OCI-LY1 (cell line): ENCODE measurements around the gene MITD1.
A peak's percentile ranks its signal among the peaks of the same experiment; 100 is the strongest.

ENCODE experiments used
- H2AFZ ChIP-seq: fragments of 200-600 bp; sonication (generic), shearing (Covaris generic); 2 replicates; pipeline ENCODE4 v1.6.0; 2014; ENCODE audit warnings: antibody characterized with exemption, mild to moderate bottlenecking, low read length
- H3F3A ChIP-seq: fragments of 200-600 bp; sonication (generic), shearing (Covaris generic); 2 replicates; pipeline ENCODE4 v1.6.0; 2014; ENCODE audit warnings: mild to moderate bottlenecking, antibody characterized with exemption, low read length, moderate library complexity; ENCODE audit not compliant: insufficient read depth
- H3K27ac ChIP-seq: fragments of 200-600 bp; sonication (generic); 2 replicates; pipeline ENCODE4 v1.5.1; 2014; ENCODE audit warnings: low read length, mixed run types, mild to moderate bottlenecking, low read depth; ENCODE audit not compliant: poor library complexity, severe bottlenecking
- H3K27me3 ChIP-seq: fragments of 200-600 bp; sonication (generic); 2 replicates; pipeline ENCODE4 v1.6.0; 2014; ENCODE audit warnings: antibody characterized with exemption, mild to moderate bottlenecking, low read length, moderate library complexity; ENCODE audit not compliant: insufficient read depth
- H3K36me3 ChIP-seq: fragments of 200-600 bp; sonication (generic); 2 replicates; pipeline ENCODE4 v1.6.1; 2014; ENCODE audit warnings: mild to moderate bottlenecking, antibody characterized with exemption, low read length, moderate library complexity, mixed read lengths; ENCODE audit not compliant: insufficient read depth
- H3K4me1 ChIP-seq: fragments of 200-600 bp; sonication (generic); 2 replicates; pipeline ENCODE4 v1.5.1; 2014; ENCODE audit warnings: mild to moderate bottlenecking, low read length, moderate library complexity; ENCODE audit not compliant: insufficient read depth, severe bottlenecking
- H3K4me2 ChIP-seq: fragments of 200-600 bp; sonication (generic), shearing (Covaris generic); 2 replicates; pipeline ENCODE4 v1.6.1; 2014; ENCODE audit warnings: low read length
- H3K4me3 ChIP-seq: fragments of 200-600 bp; sonication (generic); 2 replicates; pipeline ENCODE4 v1.5.1; 2014; ENCODE audit warnings: low read length, low read depth, mild to moderate bottlenecking, mixed read lengths; ENCODE audit not compliant: poor library complexity, severe bottlenecking
- H3K79me2 ChIP-seq: fragments of 200-600 bp; shearing (Covaris generic); 2 replicates; pipeline ENCODE4 v1.6.1; 2016; ENCODE audit warnings: mixed run types, low read length, mixed read lengths; ENCODE audit not compliant: insufficient read depth
- H3K9ac ChIP-seq: fragments of 200-600 bp; sonication (generic), shearing (Covaris generic); 2 replicates; pipeline ENCODE4 v1.6.1; 2014; ENCODE audit warnings: mild to moderate bottlenecking, low read length, mixed read lengths
- H3K9me2 ChIP-seq: fragments of 200-600 bp; sonication (generic), shearing (Covaris generic); 2 replicates; pipeline ENCODE4 v1.6.1; 2014; ENCODE audit warnings: low read depth, mild to moderate bottlenecking, low read length, mixed read lengths
- H3K9me3 ChIP-seq: fragments of 200-600 bp; shearing (Covaris generic); 2 replicates; pipeline ENCODE4 v1.6.1; 2014; ENCODE audit warnings: low read length, mixed read lengths
- H4K20me1 ChIP-seq: fragments of 200-600 bp; sonication (generic), shearing (Covaris generic); 2 replicates; pipeline ENCODE4 v1.6.0; 2016; ENCODE audit warnings: mild to moderate bottlenecking, low read length; ENCODE audit not compliant: insufficient read depth
- EZH2 ChIP-seq: fragments of 200-600 bp; sonication (generic), shearing (Covaris generic); IDR thresholded peaks from 2 replicates; pipeline ENCODE4 v1.8.0; 2017; ENCODE audit warnings: borderline replicate concordance, mixed run types, mild to moderate bottlenecking, antibody characterized with exemption, low read length, moderate library complexity, mixed read lengths
- TF ChIP-seq, protein P1 (sequence below): fragments of 200-600 bp; sonication (generic), shearing (Covaris generic); IDR thresholded peaks from 2 replicates; pipeline ENCODE4 v1.5.1; 2017; ENCODE audit warnings: mild to moderate bottlenecking, antibody characterized with exemption, low read length, moderate library complexity, mixed read lengths

MITD1 gene

DNA sequence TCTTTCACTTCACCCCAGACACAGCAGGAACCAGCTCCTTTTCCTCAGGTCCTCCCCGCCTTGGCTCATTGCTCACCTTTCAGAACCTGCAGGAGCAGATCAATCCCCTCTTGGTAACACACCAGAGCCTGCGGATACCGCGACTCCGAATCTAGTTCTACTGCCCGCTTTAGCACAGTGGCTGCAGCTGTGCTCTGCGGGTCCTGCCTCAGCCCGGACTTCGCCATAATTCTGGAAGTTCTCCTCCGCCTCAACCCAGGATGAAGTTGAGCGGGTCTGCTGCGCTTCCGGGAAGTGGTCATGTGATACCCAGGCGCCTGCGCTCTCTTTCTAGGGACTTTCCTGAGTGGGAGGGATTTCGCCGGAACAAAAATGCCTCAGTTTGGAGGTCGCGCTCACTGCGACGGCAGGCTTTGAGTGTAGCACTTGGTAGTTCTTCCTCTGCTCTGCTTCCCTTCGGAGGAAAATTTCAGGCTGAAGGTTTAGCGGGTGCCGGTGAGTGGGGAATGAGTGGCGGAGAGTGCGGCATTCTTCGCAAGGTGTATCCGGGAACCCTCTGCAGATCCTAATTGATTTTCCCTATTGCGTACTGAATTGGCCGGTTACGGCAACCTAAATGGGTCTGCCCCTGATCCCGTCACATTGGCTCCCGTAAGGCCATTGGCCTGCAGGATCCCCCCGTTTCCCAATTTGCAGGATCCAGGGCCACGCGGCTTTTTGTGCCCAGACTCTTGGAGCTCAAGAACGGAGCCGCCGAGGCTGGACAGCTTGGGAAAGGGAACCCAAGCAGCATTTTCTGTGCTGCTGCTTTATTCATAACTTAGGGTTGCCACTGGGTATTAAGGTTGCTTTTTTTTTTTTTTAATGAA lies at the start of gene MITD1, which contains the start of gene MRPL30:
Gene MITD1 (minus strand): TSS at position 304 of the 869 bp plus-strand sequence. CDS start 77 bp downstream, at position 227.
Gene MRPL30 (plus strand): TSS at position 430 of the 869 bp plus-strand sequence. CDS start 5,020 bp downstream, outside the sequence.
- TF ChIP-seq, protein P1, sequence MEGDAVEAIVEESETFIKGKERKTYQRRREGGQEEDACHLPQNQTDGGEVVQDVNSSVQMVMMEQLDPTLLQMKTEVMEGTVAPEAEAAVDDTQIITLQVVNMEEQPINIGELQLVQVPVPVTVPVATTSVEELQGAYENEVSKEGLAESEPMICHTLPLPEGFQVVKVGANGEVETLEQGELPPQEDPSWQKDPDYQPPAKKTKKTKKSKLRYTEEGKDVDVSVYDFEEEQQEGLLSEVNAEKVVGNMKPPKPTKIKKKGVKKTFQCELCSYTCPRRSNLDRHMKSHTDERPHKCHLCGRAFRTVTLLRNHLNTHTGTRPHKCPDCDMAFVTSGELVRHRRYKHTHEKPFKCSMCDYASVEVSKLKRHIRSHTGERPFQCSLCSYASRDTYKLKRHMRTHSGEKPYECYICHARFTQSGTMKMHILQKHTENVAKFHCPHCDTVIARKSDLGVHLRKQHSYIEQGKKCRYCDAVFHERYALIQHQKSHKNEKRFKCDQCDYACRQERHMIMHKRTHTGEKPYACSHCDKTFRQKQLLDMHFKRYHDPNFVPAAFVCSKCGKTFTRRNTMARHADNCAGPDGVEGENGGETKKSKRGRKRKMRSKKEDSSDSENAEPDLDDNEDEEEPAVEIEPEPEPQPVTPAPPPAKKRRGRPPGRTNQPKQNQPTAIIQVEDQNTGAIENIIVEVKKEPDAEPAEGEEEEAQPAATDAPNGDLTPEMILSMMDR = no peak
- no peak for TF ChIP-seq EZH2
- Histone ChIP-seq H3K4me1 (peaks cover 32% of the 10 kb centered on the region), H4K20me1 (no peaks in the 10 kb centered on the region; the same call in 1 of the 2 replicates), H3K4me2 (peak within 1 kb of the TSS; percentile 99), H3K9ac (peak within 1 kb of the TSS; percentile 98), H3K4me3 (peak within 1 kb of the TSS; percentile 99), H3F3A (no peaks in the 10 kb centered on the region), H3K27me3 (no peaks in the 10 kb centered on the region), H3K9me3 (no peaks in the 10 kb centered on the region), H2AFZ (peak within 1 kb of the TSS; percentile 55; the same call in 1 of the 2 replicates), H3K79me2 (peaks cover 53% of the 10 kb centered on the region), H3K9me2 (no peaks in the 10 kb centered on the region), H3K27ac (peak within 1 kb of the TSS; percentile 51), H3K36me3 (0 out of 2 replicates have a peak, but pooled peaks cover 7% of the 10 kb centered on the region)

DNA sequence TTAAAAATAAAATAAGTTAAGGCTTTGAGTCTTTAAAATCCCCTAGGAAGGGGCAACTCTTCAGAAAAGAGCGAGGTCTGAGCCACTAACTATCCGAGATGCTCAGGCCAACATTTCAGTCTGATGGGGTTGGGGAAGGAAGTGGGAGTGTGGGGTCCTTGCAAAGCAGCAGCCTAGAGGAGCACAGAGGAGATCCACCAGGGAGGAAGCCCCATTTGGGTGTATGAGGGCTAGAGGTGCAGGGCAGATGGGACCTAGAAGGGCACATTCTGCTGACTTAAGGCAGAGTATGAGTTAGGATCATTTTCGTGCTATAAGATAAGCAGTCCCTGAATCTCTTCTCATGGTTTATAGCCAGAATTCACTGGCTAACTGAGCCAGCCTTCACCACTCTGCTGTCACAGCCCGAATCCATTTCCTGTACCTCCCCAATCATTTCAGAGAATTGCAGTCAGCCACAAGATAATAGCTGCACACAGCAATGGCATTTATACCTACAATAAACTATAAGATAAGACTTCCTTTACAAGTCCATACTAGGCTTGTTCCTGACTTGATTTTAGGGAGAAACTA lies 37.2 kb upstream of the MITD1 start:
- no peak overlapping the region for H3K9ac ChIP-seq
- H3K9me3 ChIP-seq = peaks cover 3% of the 10 kb centered on the region; the same call in 1 of the 2 replicates
- H3K27ac ChIP-seq = no peak overlapping the region
- no peak overlapping the region for H3K4me2 ChIP-seq
- H3K79me2 ChIP-seq = no peaks in the 10 kb centered on the region
- H3F3A ChIP-seq = no peaks in the 10 kb centered on the region
- H3K4me1 ChIP-seq = no peaks in the 10 kb centered on the region
- no peaks in the 10 kb centered on the region for H4K20me1 ChIP-seq
- TF ChIP-seq, protein P1 = no peak
- no peak for TF ChIP-seq EZH2
- H3K9me2 ChIP-seq = no peaks in the 10 kb centered on the region
- no peaks in the 10 kb centered on the region for H3K27me3 ChIP-seq
- H2AFZ ChIP-seq = no peak overlapping the region
- H3K36me3 ChIP-seq = no peaks in the 10 kb centered on the region
- no peak overlapping the region for H3K4me3 ChIP-seq

DNA sequence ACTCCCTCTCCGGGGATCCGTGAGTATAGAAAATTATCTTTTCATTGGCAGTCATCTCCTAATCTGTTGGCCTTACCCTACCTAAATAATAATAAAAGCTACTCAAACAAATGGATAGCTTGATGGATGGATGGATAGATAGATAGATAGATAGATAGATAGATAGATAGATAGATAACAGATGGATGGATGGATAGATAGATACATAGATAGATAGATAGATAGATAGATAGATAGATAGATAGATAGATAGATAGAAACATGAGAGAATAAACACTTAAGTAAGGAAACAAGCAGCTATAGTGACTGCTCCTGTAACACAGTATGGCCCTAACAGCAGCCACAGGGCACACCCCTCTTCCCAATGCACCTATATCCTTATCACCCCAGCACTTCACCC lies 35.2 kb upstream of the MITD1 start:
- Histone ChIP-seq H3K9me3 (peaks cover 3% of the 10 kb centered on the region; the same call in 1 of the 2 replicates), H3K9ac (no peak overlapping the region), H3K9me2 (no peaks in the 10 kb centered on the region), H3K27me3 (no peaks in the 10 kb centered on the region), H3K4me2 (no peak overlapping the region), H4K20me1 (no peaks in the 10 kb centered on the region), H3F3A (no peaks in the 10 kb centered on the region), H3K36me3 (no peaks in the 10 kb centered on the region), H3K4me1 (no peaks in the 10 kb centered on the region), H2AFZ (no peak overlapping the region), H3K27ac (no peak overlapping the region), H3K79me2 (no peaks in the 10 kb centered on the region), H3K4me3 (no peak overlapping the region)
- TF ChIP-seq EZH2 = no peak
- TF ChIP-seq, protein P1 = no peak
